GF-D8 (cell line): ENCODE results near the gene POLR2L.

Experiments
- DNase-seq: peaks from one replicate; lab custom pipeline; 2025; lab: John Stamatoyannopoulos, UW

The POLR2L gene

DNA sequence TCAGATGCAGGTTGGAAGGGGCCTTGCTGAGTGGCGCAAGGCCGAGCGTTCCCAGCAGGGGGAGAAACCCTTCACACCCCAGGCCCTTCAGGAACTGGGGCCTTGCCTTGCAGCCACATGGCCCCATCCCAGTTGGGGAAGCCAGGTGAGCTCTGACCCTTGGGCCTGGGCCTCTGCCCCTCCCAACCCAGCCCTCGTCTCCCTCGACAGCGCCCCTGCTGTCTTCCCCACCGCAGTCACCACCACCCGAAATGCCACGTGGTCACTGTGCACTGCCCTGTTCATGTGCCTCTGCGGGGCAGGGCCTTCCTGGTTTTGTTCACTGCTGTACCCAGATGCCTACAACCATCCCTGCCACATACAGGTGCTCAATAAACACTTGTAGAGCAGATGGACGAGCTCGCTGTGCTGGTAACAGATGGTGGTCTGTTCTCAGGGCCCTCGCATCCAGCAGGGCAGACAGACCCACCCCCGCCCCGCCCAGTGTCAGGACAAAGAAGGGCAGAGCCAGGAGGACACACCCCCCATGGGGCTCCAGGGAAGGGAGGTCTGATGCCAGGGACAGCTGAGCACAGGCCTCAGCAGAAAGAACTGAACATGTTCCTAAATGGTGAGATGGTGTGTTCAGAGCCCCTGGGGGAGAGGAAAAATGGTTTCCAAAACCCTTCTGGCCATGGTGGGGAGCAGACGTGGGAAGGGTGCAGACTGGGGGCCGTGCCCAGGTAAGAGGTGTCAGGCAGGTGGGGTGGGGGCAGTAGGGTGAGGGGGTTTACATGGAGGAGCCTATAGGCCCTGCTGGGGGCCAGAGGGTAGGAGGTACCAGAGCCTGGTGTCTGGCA is 3.7 kb downstream of the POLR2L start:
- no peak for DNase-seq

DNA sequence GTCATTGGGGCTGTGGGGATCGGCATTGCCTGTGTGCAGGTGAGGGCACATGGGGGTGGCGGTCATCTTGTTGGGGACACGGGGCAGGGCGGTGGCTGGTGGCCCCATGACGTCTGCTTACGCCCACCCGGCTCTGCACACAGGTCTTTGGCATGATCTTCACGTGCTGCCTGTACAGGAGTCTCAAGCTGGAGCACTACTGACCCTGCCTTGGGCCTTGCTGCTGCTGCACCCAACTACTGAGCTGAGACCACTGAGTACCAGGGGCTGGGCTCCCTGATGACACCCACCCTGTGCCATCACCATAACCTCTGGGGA is 4.4 kb downstream of the POLR2L start:
- no peak for DNase-seq

DNA sequence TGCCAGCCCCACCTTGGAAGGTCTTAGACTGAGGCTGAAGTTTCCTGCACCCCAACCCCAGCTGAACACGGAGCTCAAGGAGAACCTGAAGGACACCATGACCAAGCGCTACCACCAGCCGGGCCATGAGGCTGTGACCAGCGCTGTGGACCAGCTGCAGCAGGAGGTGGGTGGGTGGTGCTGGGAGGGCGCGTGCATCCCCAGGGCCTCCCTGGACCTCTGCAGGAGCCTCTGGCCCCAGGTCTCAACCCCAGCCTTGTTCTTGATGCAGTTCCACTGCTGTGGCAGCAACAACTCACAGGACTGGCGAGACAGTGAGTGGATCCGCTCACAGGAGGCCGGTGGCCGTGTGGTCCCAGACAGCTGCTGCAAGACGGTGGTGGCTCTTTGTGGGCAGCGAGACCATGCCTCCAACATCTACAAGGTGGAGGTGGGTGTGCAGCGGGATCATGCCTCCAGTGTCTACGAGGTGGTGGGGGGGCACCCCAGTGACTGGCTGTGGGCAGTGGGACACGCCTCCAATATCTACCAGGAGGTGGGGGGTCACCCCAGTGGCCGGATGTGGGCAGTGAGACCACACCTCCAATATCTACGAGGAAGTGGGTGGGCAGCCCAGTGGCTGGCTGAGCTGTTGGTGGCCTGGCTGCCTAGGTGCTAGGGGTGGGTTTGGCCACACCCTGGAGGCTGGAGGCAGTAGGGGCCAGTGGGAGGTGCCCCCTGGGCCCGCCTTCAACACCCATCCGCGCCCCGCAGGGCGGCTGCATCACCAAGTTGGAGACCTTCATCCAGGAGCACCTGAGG is 4.9 kb downstream of the POLR2L start:
- no peak for DNase-seq

GRCh38 chr11:836700-837099 is 5.6 kb downstream of the POLR2L start:
- DNase-seq: no peak

- no peak for DNase-seq
These were observed 6.1 kb downstream of the POLR2L start for GRCh38 chr11:836274-836673.

DNA sequence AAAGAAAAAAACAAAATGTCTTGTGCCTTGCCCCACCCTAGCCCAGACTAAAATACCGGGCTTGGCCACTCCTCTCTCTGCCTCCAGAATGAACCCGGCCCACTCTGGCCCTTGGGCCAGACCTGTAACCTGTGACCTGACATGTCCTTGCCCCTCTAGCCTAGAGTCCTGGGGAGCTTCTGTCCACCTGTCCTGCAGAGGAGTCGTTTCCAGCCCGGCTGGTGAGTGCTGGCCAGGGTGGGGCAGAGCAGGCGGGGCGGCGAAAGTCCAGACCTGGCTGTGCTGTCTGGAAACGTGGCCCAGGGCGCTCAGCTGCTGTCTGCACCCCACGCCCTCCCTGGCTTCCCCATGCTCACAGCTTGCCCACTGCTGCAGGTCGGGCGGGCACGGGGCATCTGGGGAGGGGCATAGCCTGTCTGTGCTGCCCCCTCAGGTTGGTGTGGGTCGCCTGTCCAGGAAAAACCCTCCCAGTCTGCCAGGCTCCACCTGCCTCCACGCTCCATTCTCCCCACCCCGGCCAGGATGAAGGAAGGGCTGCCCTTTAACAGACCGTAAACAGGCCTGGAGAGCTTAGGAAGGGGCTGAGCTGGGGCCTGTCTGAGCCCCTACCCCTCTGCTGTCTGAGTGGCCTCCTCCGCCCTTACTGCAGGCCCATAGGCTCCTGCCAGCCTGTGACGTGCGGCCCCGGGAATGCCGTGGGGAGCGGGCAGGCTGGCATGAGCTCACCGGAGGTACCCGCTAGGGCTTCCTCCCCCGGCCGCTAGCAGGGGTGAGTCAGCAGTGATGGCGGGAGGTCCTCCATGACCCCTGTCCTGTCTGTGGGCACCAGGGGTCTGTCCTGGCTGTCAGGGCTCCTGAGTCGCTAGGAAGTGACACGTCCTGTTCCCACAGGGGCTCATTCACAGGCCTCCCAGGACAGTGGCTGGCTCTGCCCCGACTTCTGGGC is 7.7 kb downstream of the POLR2L start:
- no peak for DNase-seq

- no peak for DNase-seq
These were observed 8.4 kb downstream of the POLR2L start for GRCh38 chr11:833849-834311.

DNA sequence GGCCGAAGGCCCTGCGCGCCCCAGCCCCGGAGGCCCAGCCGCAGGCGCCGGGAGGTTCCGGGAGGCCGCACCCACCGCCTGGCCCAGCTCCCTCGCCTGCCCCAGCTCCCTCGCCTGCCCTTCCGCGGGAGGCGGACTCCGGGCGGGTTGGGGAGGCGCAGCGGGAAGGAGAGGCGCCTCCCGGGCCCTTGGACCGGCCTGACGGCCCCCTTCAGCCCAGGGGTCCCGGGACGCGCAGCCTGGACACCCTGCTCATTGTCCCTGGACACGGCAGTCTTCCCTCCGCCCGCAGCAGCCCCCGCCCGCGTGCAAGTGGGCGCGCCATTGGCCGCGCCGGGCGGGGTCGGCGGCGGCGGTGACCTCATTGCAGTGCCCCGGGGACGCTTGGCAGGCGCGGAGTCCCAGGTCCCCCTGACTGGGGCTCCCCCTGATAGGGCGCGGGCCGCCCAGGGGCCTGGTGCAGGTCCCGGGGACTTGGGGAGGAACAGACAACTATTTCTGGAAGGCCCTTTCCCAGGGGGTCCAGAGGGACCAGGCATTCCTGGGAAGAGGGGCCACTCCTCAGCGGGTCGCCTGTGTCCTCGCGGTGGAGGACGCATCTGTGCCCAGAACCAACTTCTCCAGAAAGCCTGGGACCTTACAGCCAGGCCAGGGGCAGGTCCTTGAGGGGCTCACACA is 9.1 kb downstream of the POLR2L start:
- no peak for DNase-seq

GRCh38 chr11:832529-833113 is 9.7 kb downstream of the POLR2L start, which contains the start of gene CD151:
Gene CD151 (plus strand): TSS chr11:832952. CDS start chr11:836070, 3,118 bp downstream.
- no peak for DNase-seq

DNA sequence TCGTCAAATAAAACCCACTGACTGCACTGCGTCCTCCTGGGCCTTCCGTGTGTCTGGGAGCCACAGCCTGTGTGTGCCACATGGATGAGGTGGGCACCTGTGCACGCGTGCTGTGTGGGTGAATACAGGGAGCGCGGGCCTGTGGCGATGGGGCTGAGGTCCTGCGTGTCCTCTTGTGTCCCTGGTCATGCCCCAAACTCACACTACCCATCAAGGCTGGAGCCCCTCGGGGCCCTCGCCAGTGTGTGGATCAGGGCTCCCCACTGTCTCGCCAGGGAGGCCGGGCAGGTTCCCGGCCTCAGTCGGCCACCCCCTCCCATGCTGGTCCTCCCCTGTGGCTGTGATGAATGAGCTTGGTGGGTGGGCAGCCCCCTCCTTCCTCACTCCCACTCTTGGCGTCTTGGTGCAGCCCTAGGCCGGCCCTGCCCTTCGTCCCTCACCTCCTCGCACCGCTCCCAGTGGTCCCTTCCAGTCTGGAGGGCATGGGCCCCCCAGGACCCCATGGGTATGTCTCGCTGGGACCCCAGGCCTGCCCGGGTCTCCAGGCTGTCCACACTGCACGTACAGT is 10.3 kb downstream of the POLR2L start:
- no peak for DNase-seq

- no peak for DNase-seq
These were observed 11.0 kb downstream of the POLR2L start for GRCh38 chr11:831118-831864.

- DNase-seq: no peak
These were observed 11.8 kb downstream of the POLR2L start for GRCh38 chr11:830295-831117.

GRCh38 chr11:829847-830294 is 12.5 kb downstream of the POLR2L start:
- no peak for DNase-seq

DNA sequence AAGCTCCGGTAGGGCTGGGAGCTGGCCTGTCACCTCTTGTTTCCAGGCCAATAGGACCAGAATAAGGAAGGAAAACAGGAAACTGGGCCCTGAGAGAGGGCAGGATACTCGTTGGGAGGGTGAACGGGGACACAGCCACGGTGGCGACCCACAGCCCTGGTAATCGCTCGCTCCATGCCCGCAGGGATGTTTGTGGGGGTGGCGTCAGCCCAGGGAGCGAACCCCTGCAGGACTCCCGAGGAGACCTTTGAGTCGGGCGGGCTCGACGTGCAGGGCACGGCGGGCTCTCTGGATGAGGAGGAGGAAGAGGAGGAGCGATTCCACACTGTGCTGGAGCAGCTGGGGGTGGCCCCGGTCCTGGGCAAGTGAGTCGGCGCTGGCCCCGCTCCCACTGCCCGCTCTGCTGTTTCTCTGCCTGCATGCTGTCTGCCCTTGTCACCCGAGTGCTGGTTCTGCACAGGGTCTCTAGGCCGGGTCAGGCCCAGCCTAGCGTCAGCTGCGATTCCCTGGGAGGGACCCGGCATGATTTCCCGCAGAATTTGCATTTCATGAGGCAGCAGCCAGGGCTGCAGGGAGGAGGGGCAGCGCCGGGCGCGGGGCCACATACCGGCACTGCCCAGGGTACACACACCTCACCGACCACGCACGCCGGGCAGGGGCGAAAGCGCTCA is 13.0 kb downstream of the POLR2L start:
- DNase-seq: peak; percentile 7

DNA sequence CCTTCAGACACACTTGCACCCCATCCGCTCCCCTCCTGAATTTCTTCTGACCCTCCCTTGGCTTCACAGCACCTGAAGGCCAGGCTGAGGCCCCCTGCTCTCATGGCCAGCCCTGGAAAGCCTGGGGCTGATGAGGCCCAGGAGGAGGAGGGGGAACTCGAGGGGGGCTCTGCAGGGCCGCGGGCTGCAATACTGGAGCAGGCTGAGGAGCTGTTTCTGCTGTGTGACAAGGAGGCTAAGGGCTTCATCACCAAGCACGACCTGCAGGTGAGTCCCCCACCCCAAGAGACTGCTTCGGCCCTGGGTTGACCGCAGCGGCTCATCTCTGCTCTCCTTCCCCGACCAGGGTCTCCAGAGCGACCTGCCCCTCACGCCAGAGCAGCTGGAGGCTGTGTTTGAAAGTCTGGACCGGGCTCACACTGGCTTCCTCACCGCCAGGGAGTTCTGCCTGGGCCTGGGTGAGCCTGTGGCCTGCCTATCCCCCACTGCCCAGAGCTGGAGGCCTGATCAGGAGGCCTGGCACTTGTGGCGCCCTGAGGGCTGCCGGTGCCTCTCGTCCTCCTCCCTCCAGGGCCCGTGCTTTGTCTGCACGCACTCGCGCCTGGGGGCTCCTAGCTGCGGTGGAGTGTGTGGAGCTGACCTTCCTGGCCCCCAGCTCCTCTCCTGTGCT is 13.7 kb downstream of the POLR2L start:
- no peak for DNase-seq

- DNase-seq: peak; percentile 52
These were observed 14.5 kb downstream of the POLR2L start, which contains the start of gene CRACR2B for GRCh38 chr11:827897-828192. Gene CRACR2B (plus strand): TSS chr11:827919. CDS start chr11:828608, 689 bp downstream.

DNA sequence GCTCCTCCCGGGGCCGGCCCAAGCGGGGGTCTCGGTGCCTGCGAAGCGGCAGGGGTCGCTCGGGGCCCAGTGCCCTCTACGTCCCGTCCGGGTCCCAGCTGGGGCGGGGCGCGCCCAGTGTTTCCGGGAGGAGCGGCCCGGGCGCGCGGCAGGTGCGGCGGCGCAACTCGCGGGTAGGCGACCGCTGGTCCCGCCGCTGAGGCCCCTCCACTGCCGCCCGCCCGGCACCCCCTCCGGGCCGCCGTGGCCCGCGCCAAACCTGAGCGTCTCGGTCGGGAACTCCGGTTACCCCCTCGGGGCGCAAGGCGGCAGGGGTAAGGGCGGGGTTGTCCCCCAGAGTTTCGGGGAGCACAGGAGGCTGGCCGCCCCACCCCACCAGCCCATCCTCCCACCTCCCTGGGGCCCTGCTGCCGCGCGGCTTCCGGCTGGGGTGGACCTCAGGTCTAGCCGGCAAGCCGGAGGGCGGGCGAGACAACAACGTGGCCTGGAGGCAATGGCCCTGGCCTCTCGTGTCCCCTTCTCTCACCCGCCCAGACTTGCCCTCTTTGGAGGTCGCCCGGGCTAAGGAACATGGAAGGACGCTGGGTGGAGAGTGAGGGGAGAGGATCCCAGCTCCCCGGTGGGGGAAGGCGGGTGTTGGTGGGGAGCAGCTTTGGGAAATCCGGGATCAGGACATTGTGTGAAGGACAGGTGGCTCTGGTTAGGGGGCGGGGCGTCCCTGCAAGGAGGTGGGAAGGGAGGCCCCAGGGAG is 15.0 kb downstream of the POLR2L start:
- DNase-seq: peak; percentile 32
